SJSA1 (cell line): Measurements from ENCODE around the gene ERMP1. TPM values are rescaled to one million over a fixed set of nuclear protein-coding genes. Genes with fewer than 3 reads are reported as not detected.
"Not testable (repeated sequence)": the region's sequence is repeated elsewhere in the genome, so short reads cannot be mapped to it uniquely, and the experiment has no call there.

Experiments used
- DNase-seq, 2 experiments: peaks; one replicate each; pipeline ENCODE4 v3.0.0-alpha.2; 2015 to 2020; ENCODE audit warnings: low spot score in 2 of 2, low read depth in 1 of 2
- H3K27ac ChIP-seq: fragments of 250-450 bp; sonication (Bioruptor Pico); 2 replicates; pipeline ENCODE4 v1.5.1; 2020; ENCODE audit warnings: mild to moderate bottlenecking, moderate library complexity
- H3K27me3 ChIP-seq: fragments of 250-450 bp; sonication (Bioruptor Pico); replicated peaks from 2 replicates; pipeline ENCODE4 v1.5.1; 2020; ENCODE audit warnings: mild to moderate bottlenecking, moderate library complexity
- H3K36me3 ChIP-seq: fragments of 250-450 bp; sonication (Bioruptor Pico); 2 replicates; pipeline ENCODE4 v1.5.1; 2020; ENCODE audit warnings: mild to moderate bottlenecking
- H3K4me1 ChIP-seq: fragments of 250-450 bp; sonication (Bioruptor Pico); replicated peaks from 2 replicates; pipeline ENCODE4 v1.6.1; 2021; ENCODE audit warnings: mild to moderate bottlenecking
- H3K4me3 ChIP-seq: fragments of 250-450 bp; sonication (Bioruptor Pico); 2 replicates; pipeline ENCODE4 v1.5.1; 2020; ENCODE audit warnings: mild to moderate bottlenecking
- H3K9me3 ChIP-seq: fragments of 250-450 bp; sonication (Bioruptor Pico); replicated peaks from 2 replicates; pipeline ENCODE4 v1.5.1; 2020; ENCODE audit warnings: mild to moderate bottlenecking
- total RNA-seq: library from RNA; depleted of rRNA; stranded (reverse); fragments of >200 nt; shearing (Covaris generic); gene quantifications from 2 replicates; pipeline ENCODE4 v1.2.3, GENCODE V29; 2014

Gene ERMP1
- total RNA-seq, 1 experiment from 2014 or later = 3.2 TPM

DNA sequence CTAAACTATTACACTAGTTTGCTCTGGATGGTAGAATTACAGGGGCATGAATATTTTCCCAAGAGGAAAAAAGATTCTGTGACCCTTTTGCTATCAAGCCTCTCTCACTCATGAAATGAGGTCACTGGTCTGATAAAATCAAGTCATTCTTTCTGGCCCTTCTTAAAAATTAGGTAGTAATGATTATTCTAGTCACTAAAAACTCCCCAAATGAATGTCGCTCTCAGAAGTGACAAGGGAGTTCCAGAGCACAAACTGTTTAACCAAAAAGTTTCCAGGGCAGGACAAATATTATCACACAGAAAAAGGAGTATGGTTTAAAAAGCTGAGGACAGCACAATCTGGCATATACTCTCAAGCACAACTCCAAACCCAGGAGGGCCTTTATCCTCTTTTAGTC lies 12.5 kb downstream of the ERMP1 start:
- Histone ChIP-seq H3K36me3 (no peaks in the 10 kb centered on the region), H3K27me3 (no peaks in the 10 kb centered on the region), H3K4me1 (no peaks in the 10 kb centered on the region), H3K9me3 (no peaks in the 10 kb centered on the region), H3K4me3 (no peak overlapping the region), H3K27ac (no peak overlapping the region)
- no peak for DNase-seq

DNA sequence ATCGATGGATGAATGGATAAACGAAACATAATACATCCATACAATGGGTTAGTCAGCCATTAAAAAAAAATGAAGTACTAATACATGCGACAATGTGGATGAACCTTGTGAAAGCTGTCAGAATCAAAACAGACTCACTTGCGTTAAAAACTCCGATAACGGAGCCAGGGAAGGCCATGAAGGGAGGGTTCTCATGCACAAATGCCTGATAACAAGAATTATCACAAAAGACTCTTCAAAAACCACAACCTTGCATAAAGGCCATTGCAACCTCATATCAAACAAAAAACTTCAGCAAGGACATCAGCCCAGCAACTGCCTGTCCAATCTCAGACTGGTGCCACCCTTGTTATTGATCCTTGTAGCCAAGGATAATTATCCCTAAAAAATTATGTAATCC lies 13.7 kb downstream of the ERMP1 start:
- no peak overlapping the region for H3K4me3 ChIP-seq
- H3K27ac ChIP-seq = no peak overlapping the region
- DNase-seq = no peak
- no peaks in the 10 kb centered on the region for H3K4me1 ChIP-seq
- H3K27me3 ChIP-seq = no peaks in the 10 kb centered on the region
- no peaks in the 10 kb centered on the region for H3K36me3 ChIP-seq
- no peaks in the 10 kb centered on the region for H3K9me3 ChIP-seq

DNA sequence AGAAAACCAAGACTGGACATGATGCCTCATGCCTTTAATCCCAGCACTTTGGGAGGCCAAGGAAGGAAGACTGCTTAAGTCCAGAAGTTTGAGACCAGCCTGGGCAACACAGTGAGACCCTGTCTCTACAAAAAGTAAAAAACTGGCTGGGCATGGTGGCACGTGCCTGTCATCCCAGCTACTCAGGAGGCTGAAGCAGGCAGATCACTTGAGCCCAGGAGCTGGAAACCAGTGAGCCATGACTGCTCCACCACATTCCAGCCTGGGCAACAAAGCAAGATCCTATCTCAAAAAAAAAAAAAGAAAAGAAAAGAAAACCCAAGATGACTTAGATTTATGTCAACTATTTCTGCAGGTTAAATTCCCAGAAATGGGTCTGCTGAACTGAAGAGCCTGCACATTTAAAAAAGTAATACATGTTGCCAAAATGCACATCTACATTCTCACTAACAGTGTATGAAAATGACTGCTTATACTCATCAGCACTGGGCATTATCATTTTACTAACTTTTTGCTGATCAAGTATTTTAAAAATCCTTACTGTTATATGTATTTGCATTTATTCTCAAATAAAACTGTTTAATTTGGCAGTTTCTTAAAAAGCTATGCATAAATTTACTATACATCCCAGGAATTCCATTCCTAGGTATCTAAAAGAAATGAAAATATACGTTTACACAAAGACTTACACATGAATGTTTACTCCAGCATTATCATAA lies 14.3 kb downstream of the ERMP1 start:
- Histone ChIP-seq H3K36me3 (no peaks in the 10 kb centered on the region), H3K27me3 (no peaks in the 10 kb centered on the region), H3K9me3 (no peaks in the 10 kb centered on the region), H3K4me3 (no peak overlapping the region), H3K4me1 (no peaks in the 10 kb centered on the region), H3K27ac (no peak overlapping the region)
- DNase-seq = no peak

DNA sequence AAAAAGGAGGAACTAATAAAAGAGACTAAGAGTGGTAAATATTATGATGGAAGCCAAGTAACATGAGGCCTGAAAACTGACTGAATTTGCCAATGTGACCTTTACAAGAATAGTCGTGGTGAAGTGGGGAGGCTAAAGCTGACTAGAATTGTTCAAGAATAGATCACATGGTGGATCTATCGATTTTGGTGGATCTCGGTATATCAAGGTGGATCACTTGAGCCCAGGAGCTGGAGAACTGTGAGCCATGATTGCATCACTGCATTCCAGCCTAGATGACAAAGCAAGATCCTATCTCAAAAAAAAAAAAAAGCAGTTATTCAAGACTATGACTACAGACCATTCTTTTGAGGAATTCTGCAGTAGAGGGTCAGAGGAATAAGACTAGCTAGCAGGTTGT lies 15.1 kb downstream of the ERMP1 start:
- no peaks in the 10 kb centered on the region for H3K27me3 ChIP-seq
- no peak overlapping the region for H3K27ac ChIP-seq
- no peaks in the 10 kb centered on the region for H3K4me1 ChIP-seq
- DNase-seq = no peak
- no peaks in the 10 kb centered on the region for H3K9me3 ChIP-seq
- no peak overlapping the region for H3K4me3 ChIP-seq
- no peaks in the 10 kb centered on the region for H3K36me3 ChIP-seq

DNA sequence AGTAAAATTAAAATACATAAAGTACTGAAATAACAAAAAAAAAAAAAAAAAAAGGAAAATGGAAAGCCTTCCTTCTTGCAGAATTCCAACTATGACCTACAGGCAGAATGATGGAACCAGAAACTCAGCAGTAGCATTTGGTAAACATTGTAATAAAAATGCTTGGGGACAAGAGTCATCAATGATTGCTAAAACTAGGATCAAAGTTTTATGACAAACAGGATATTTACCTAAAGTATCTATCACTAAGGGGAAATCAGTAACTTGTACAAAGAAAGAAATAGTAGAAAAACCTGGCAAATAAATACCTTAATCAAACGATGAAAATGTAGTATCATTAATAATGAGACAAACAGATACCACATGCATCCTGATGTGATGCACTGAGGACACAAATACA lies 17.5 kb downstream of the ERMP1 start:
- Histone ChIP-seq H3K27me3 (no peaks in the 10 kb centered on the region), H3K9me3 (no peaks in the 10 kb centered on the region), H3K27ac (no peak overlapping the region), H3K36me3 (no peaks in the 10 kb centered on the region), H3K4me1 (no peaks in the 10 kb centered on the region), H3K4me3 (no peak overlapping the region)
- no peak for DNase-seq

DNA sequence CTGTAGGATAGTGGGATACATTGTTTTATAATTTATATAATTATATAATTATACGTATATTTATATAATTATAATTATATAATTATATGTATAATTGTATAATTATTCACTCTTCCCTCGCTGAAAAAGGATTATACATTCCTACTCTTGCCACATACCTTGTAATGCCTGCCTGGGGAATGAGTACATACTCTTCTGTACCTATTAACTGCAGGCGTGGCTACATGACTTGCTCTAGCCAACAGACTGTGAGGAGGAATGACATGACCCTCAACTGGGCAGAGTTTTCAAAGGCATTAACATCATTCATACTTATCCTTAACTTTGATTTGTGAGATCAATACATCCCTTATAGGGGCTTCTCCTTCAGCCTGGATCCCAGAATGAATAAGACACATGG lies 19.1 kb downstream of the ERMP1 start:
- Histone ChIP-seq H3K27ac (no peak overlapping the region), H3K27me3 (no peaks in the 10 kb centered on the region), H3K4me3 (no peak overlapping the region), H3K4me1 (no peaks in the 10 kb centered on the region), H3K9me3 (no peaks in the 10 kb centered on the region), H3K36me3 (no peaks in the 10 kb centered on the region)
- DNase-seq = no peak

DNA sequence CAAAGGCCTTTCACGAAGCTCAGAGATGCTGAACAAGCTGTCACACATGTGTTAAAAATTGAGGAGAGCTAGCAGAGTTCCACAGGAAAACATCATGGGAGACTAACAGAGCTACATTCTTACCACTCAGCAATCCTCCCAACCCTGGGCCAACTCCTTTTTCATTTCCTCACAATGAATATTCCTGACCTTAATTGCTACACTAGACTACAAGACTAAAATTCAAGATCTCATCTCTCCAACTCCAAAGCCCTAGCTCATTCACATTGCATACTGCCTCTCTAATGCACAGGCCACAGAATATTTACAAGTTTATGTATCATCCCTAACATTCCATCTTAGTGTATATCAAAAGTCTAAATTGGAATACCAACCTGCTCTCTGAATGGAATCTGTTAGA lies 21.2 kb downstream of the ERMP1 start:
- Histone ChIP-seq H3K36me3 (no peaks in the 10 kb centered on the region), H3K4me1 (no peaks in the 10 kb centered on the region), H3K27ac (no peak overlapping the region), H3K27me3 (no peaks in the 10 kb centered on the region), H3K4me3 (no peak overlapping the region), H3K9me3 (no peaks in the 10 kb centered on the region)
- DNase-seq = no peak

DNA sequence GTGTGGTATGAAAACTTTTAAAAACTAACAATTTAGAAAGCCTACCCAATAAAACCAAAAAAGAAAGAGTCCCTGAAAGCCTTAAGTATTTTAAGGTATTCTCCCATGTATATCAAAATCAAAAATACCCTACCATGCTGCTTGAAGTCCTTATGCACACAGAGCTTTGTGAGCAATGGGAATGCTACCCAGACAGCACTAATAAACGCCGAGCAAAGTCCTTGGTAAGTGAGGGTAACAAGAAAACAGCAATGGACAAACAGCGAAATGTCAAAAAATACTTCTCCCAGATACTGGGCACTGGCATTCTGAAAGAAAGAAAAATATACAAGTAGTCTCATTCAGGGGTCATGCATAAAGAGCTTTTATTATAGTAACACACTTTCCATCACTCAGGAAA lies 27.4 kb downstream of the ERMP1 start:
- Histone ChIP-seq H3K27me3 (no peaks in the 10 kb centered on the region), H3K4me1 (no peaks in the 10 kb centered on the region), H3K27ac (no peak overlapping the region), H3K4me3 (no peak overlapping the region), H3K36me3 (no peaks in the 10 kb centered on the region), H3K9me3 (no peaks in the 10 kb centered on the region)
- DNase-seq = no peak

DNA sequence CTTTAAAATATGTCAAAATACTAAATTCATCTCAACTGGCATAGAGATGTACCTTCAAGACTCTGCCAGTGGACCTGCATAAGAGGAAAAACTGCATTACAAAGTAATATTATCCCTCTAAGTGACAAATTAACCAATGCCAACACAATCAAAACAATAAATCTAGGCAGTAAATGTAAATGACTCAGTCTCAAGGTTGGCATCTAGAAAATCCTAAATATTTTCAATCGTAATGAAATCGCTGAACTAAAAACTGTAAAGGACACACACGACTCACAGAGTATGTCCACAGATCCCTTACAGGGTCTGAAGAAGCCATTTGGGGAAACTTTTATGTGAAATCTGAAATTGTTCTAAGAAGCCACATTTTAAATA lies 31.2 kb downstream of the ERMP1 start:
- Histone ChIP-seq H3K36me3 (no peaks in the 10 kb centered on the region), H3K27me3 (no peaks in the 10 kb centered on the region), H3K9me3 (no peaks in the 10 kb centered on the region), H3K4me1 (no peaks in the 10 kb centered on the region), H3K27ac (no peak overlapping the region), H3K4me3 (no peak overlapping the region)
- DNase-seq = no peak

DNA sequence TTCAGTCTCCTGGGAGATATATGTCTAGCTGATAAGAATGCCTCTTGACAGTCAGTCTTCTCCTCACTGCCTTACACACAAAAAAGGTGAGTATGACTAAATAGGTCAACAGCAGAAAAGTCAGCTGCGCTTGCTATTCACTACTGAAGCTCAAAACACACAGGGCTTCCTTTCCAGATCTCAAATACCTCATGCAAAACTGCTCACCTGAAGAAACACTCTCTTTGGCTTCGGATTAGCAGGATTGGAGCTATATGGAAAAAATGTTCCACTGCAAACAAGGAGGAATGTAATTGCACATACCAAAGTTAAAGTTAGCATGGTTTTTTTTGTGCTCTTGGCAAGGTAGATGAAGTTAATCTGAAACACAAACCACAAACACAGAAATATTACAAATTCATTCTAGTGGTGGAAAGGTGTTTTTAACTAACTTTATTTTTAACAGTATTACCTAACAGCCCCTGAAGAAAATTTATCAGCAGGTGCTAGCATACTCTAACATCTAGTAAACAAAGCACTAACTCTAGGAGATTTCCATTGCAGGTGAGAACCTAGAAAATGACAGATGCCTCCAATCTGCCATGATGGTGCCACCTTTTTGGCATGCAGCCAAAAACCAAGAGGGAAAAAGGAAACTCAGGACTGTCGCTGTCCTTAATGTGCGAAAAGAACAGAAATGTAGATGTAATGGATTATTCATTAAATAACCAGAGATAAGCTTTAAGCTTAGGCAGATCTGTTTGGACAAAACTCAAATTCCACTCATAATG lies 31.8 kb downstream of the ERMP1 start:
- no peaks in the 10 kb centered on the region for H3K27me3 ChIP-seq
- no peak for DNase-seq
- H3K36me3 ChIP-seq = no peaks in the 10 kb centered on the region
- H3K27ac ChIP-seq = no peak overlapping the region
- H3K9me3 ChIP-seq = no peaks in the 10 kb centered on the region
- H3K4me3 ChIP-seq = no peak overlapping the region
- no peaks in the 10 kb centered on the region for H3K4me1 ChIP-seq

DNA sequence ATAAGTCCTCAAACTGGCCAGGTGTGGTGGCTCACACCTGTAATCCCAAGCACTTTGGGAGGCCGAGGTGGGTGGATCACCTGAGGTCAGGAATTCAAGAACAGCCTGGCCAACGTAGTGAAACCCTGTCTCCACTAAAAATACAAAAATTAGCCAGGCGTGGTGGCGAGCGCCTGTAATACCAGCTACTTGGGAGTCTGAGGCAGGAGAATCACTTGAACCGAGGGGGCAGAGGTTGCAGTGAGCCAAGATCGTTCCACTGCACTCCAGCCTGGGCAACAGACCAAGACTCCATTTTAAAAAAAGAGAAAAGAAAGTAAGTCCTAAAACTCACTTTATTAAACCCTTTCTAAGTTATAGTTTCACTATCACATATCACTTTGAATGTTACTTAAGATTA lies 32.5 kb downstream of the ERMP1 start:
- not testable (repeated sequence) for H3K27me3 ChIP-seq, H3K4me3 ChIP-seq, H3K27ac ChIP-seq, H3K36me3 ChIP-seq, DNase-seq, H3K9me3 ChIP-seq, H3K4me1 ChIP-seq

DNA sequence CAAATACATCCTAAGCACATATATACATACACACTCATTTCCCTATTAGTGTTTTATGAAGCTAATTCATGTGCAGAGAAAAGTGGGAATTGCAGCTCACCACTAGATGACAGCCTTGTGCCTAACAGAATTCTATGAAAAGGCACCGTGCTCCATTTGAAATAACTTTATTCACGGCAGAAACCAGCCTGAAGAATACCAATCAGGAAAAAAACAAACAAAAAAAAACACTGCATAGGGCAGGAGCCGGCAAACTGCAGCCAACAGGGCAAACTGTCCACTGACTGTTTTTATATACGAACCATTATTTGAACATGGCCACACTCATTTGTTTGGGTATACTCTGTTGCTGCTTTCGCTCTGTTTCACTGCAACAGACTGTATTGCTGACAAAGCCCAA lies 33.6 kb downstream of the ERMP1 start:
- Histone ChIP-seq H3K4me1 (no peaks in the 10 kb centered on the region), H3K9me3 (no peaks in the 10 kb centered on the region), H3K27me3 (no peaks in the 10 kb centered on the region), H3K27ac (no peak overlapping the region), H3K4me3 (no peak overlapping the region), H3K36me3 (no peaks in the 10 kb centered on the region)
- DNase-seq = peak in 1 of 2 experiments; percentile 14

DNA sequence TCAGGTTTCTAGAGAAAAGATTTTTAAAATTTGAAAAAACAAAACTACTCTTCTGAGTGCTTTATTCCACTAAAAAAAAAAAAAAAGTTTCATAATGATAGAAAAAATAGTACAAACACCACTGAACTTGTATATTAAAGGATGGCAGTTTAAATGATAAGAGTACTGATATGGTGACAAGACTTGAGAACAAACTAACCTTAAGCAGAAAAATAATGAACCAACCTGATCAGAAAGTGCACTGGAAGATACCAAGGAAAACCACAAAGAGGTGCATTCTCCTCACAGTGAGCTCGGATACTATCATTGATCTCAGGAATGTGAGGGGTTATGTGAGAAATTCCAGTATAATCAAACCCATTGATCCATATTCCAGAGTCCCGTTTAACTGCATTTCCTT lies 34.3 kb downstream of the ERMP1 start:
- Histone ChIP-seq H3K27ac (no peak overlapping the region), H3K4me1 (no peaks in the 10 kb centered on the region), H3K27me3 (no peaks in the 10 kb centered on the region), H3K4me3 (no peak overlapping the region), H3K9me3 (no peaks in the 10 kb centered on the region), H3K36me3 (no peaks in the 10 kb centered on the region)
- DNase-seq = no peak

DNA sequence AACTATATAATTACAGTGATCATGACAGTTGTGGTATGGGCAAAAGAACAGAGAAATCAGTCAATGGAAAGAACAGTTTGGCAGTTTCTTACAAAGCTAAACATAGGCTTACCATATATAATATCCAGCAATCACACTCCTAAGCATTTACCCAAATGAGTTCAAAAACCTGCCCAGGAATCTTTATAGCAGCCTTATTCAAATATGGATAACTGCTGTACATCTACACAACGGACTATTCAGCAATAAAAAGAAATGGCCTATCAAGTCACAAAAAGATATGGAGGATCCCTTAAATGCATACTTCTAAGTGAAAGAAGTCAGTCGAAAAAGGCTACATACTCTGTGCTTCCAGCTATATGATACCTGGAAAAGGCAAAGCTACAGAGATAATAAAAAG lies 36.6 kb downstream of the ERMP1 start:
- Histone ChIP-seq H3K4me3 (no peak overlapping the region), H3K4me1 (no peaks in the 10 kb centered on the region), H3K27me3 (no peaks in the 10 kb centered on the region), H3K27ac (no peak overlapping the region), H3K9me3 (no peaks in the 10 kb centered on the region), H3K36me3 (no peaks in the 10 kb centered on the region)
- DNase-seq = no peak

DNA sequence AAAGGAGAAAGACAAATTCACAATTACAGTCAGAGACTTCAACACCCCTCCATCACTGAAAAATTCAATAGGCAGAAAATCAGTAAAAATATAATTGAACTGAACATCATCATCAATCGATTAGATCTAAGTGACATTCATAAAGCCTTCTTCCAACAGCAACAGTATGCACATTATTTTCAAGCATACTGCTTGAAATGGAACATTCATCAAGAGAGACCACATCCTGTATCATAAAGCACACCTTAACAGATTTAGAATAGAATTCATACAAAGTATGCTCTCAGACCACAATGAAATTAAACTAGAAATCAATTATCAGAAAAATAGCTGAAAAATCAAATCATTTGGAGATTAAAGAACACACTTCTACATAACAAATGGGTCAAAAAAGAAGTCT lies 39.1 kb downstream of the ERMP1 start:
- no peaks in the 10 kb centered on the region for H3K4me1 ChIP-seq
- no peak overlapping the region for H3K4me3 ChIP-seq
- no peaks in the 10 kb centered on the region for H3K27me3 ChIP-seq
- H3K9me3 ChIP-seq = no peaks in the 10 kb centered on the region
- no peak for DNase-seq
- no peak overlapping the region for H3K27ac ChIP-seq
- no peaks in the 10 kb centered on the region for H3K36me3 ChIP-seq
